HEK293 (cell line): Measurements from ENCODE around the gene WDR91.

ENCODE experiments used
- CTCF ChIA-PET: fragments of 350-600 bp; formaldehyde crosslinking; extraction: SDS; loops from one replicate; lab custom pipeline; 2021; ENCODE audit warnings: antibody characterized with exemption; lab: Yijun Ruan, JAX
- POLR2A ChIA-PET: fragments of 300-600 bp; formaldehyde crosslinking; extraction: SDS; loops from one replicate; lab custom pipeline; 2020; ENCODE audit warnings: antibody characterized with exemption, inconsistent platforms; lab: Yijun Ruan, JAX
- H3K27ac ChIP-seq: fragments of 200-500 bp; sonication (Bioruptor generic); 2 replicates; pipeline ENCODE4 v1.5.1; 2014; ENCODE audit warnings: low read depth, low read length, control low read depth, inconsistent platforms; ENCODE audit errors: extremely low read depth
- H3K36me3 ChIP-seq, 2 experiments: fragments of 200-500 bp in 1 of 2; sonication (Bioruptor generic) in 1 of 2; 1 replicate in 1 of 2; 2 replicates in 1 of 2; pipeline ENCODE4 v1.5.1; 2014 to 2017; ENCODE audit warnings: inconsistent platforms in 2 of 2, low read length in 2 of 2; ENCODE audit not compliant: control insufficient read depth in 2 of 2, insufficient read depth in 1 of 2
- H3K4me1 ChIP-seq: fragments of 200-500 bp; sonication (Bioruptor generic); 2 replicates; pipeline ENCODE4 v1.5.1; 2014; ENCODE audit warnings: mild to moderate bottlenecking, low read length, inconsistent platforms; ENCODE audit not compliant: control insufficient read depth, insufficient read depth
- H3K4me3 ChIP-seq: 2 replicates; pipeline ENCODE4 v1.5.1; 2011; ENCODE audit warnings: low read depth, mild to moderate bottlenecking, control low read depth, low read length, moderate library complexity
- H3K9me3 ChIP-seq: fragments of 200-500 bp; sonication (Bioruptor generic); 2 replicates; pipeline ENCODE4 v1.5.1; 2014; ENCODE audit warnings: low read depth, low read length, inconsistent platforms; ENCODE audit not compliant: control insufficient read depth, insufficient read depth
- BCL11B ChIP-seq: fragments of 450-650 bp; formaldehyde crosslinking; IDR thresholded peaks from 2 replicates; pipeline ENCODE4 v1.5.1; 2016; ENCODE audit warnings: low read depth, missing biosample characterization, missing genetic modification characterization
- KLF7 ChIP-seq: fragments of 450-650 bp; formaldehyde crosslinking; IDR thresholded peaks from 2 replicates; pipeline ENCODE4 v1.5.1; 2016; ENCODE audit warnings: missing biosample characterization, missing genetic modification characterization, borderline replicate concordance
- RBAK ChIP-seq: fragments of 450-650 bp; formaldehyde crosslinking; IDR thresholded peaks from 2 replicates; pipeline ENCODE4 v1.5.1; 2016; ENCODE audit warnings: missing biosample characterization, missing genetic modification characterization
- SCRT1 ChIP-seq: fragments of 450-650 bp; formaldehyde crosslinking; IDR thresholded peaks from 2 replicates; pipeline ENCODE4 v1.5.1; 2016; ENCODE audit warnings: missing biosample characterization, missing genetic modification characterization, borderline replicate concordance
- SP2 ChIP-seq: fragments of 450-650 bp; formaldehyde crosslinking; IDR thresholded peaks from 2 replicates; pipeline ENCODE4 v1.5.1; 2016; ENCODE audit warnings: missing biosample characterization, missing genetic modification characterization
- ZBTB1 ChIP-seq: fragments of 450-650 bp; formaldehyde crosslinking; IDR thresholded peaks from 2 replicates; pipeline ENCODE4 v1.5.1; 2016; ENCODE audit warnings: missing biosample characterization, missing genetic modification characterization
- ZBTB48 ChIP-seq: fragments of 450-650 bp; formaldehyde crosslinking; IDR thresholded peaks from 2 replicates; pipeline ENCODE4 v1.5.1; 2016; ENCODE audit warnings: missing biosample characterization, missing genetic modification characterization
- ZFHX2 ChIP-seq: fragments of 450-650 bp; formaldehyde crosslinking; conservative IDR thresholded peaks from 2 replicates; pipeline ENCODE4 v1.5.1; 2016; ENCODE audit warnings: missing biosample characterization, missing genetic modification characterization
- ZFP69B ChIP-seq: fragments of 450-650 bp; formaldehyde crosslinking; IDR thresholded peaks from 2 replicates; pipeline ENCODE4 v1.5.1; 2016; ENCODE audit warnings: missing biosample characterization, missing genetic modification characterization
- ZNF132 ChIP-seq: fragments of 450-650 bp; formaldehyde crosslinking; IDR thresholded peaks from 2 replicates; pipeline ENCODE4 v1.5.1; 2017; ENCODE audit warnings: missing biosample characterization, missing genetic modification characterization, borderline replicate concordance
- ZNF16 ChIP-seq: fragments of 450-650 bp; formaldehyde crosslinking; IDR thresholded peaks from 2 replicates; pipeline ENCODE4 v1.5.1; 2016; ENCODE audit warnings: low read depth, missing biosample characterization, missing genetic modification characterization
- ZNF184 ChIP-seq: fragments of 450-650 bp; IDR thresholded peaks from 2 replicates; pipeline ENCODE4 v1.5.1; 2018; ENCODE audit warnings: missing biosample characterization, mild to moderate bottlenecking, missing genetic modification characterization
- ZNF221 ChIP-seq: fragments of 450-650 bp; formaldehyde crosslinking; IDR thresholded peaks from 2 replicates; pipeline ENCODE4 v1.5.1; 2017; ENCODE audit warnings: missing biosample characterization, missing genetic modification characterization, borderline replicate concordance
- ZNF391 ChIP-seq: fragments of 450-650 bp; formaldehyde crosslinking; IDR thresholded peaks from 2 replicates; pipeline ENCODE4 v1.5.1; 2016; ENCODE audit warnings: low read depth, missing biosample characterization, missing genetic modification characterization, borderline replicate concordance
- ZNF394 ChIP-seq: fragments of 450-650 bp; formaldehyde crosslinking; IDR thresholded peaks from 2 replicates; pipeline ENCODE4 v1.5.1; 2016; ENCODE audit warnings: missing biosample characterization, missing genetic modification characterization, mild to moderate bottlenecking, moderate library complexity, borderline replicate concordance
- ZNF423 ChIP-seq: fragments of 450-650 bp; formaldehyde crosslinking; IDR thresholded peaks from 2 replicates; pipeline ENCODE4 v1.5.1; 2016; ENCODE audit warnings: missing biosample characterization, missing genetic modification characterization
- ZNF544 ChIP-seq: fragments of 450-650 bp; formaldehyde crosslinking; IDR thresholded peaks from 2 replicates; pipeline ENCODE4 v1.5.0; 2017; ENCODE audit warnings: missing biosample characterization, missing genetic modification characterization
- ZNF558 ChIP-seq: fragments of 450-650 bp; formaldehyde crosslinking; IDR thresholded peaks from 2 replicates; pipeline ENCODE4 v1.5.1; 2016; ENCODE audit warnings: missing biosample characterization, missing genetic modification characterization
- ZNF571 ChIP-seq: fragments of 450-650 bp; formaldehyde crosslinking; IDR thresholded peaks from 2 replicates; pipeline ENCODE4 v1.5.0; 2017; ENCODE audit warnings: missing biosample characterization, missing genetic modification characterization
- ZNF626 ChIP-seq: fragments of 450-650 bp; sonication (Bioruptor Pico); formaldehyde crosslinking; IDR thresholded peaks from 2 replicates; pipeline ENCODE4 v1.5.1; 2018; ENCODE audit warnings: missing biosample characterization, missing genetic modification characterization, inconsistent platforms
- ZNF629 ChIP-seq: fragments of 450-650 bp; formaldehyde crosslinking; IDR thresholded peaks from 2 replicates; pipeline ENCODE4 v1.5.1; 2017; ENCODE audit warnings: missing biosample characterization, missing genetic modification characterization
- ZNF660 ChIP-seq: fragments of 450-650 bp; IDR thresholded peaks from 2 replicates; pipeline ENCODE4 v1.5.1; 2018; ENCODE audit warnings: missing biosample characterization, mild to moderate bottlenecking, missing genetic modification characterization
- ZNF707 ChIP-seq: fragments of 450-650 bp; formaldehyde crosslinking; IDR thresholded peaks from 2 replicates; pipeline ENCODE4 v1.5.1; 2016; ENCODE audit warnings: missing biosample characterization, missing genetic modification characterization
- ZNF768 ChIP-seq: fragments of 450-650 bp; formaldehyde crosslinking; IDR thresholded peaks from 2 replicates; pipeline ENCODE4 v1.5.1; 2018; ENCODE audit warnings: missing biosample characterization, mild to moderate bottlenecking, missing genetic modification characterization
- ZSCAN16 ChIP-seq: fragments of 450-650 bp; formaldehyde crosslinking; IDR thresholded peaks from 2 replicates; pipeline ENCODE4 v1.5.1; 2016; ENCODE audit warnings: missing biosample characterization, missing genetic modification characterization
- TF ChIP-seq, protein P1 (sequence below): fragments of 450-650 bp; formaldehyde crosslinking; IDR thresholded peaks from 2 replicates; pipeline ENCODE4 v1.5.1; 2016; ENCODE audit warnings: missing biosample characterization, missing genetic modification characterization
- TF ChIP-seq, protein P2 (sequence below): fragments of 450-650 bp; formaldehyde crosslinking; conservative IDR thresholded peaks from 2 replicates; pipeline ENCODE4 v1.5.1; 2016; ENCODE audit warnings: low read depth, missing biosample characterization, missing genetic modification characterization
- TF ChIP-seq, protein P3 (sequence below): fragments of 450-650 bp; formaldehyde crosslinking; IDR thresholded peaks from 2 replicates; pipeline ENCODE4 v1.5.1; 2016; ENCODE audit warnings: missing biosample characterization, missing genetic modification characterization
- TF ChIP-seq, protein P4 (sequence below): fragments of 450-650 bp; formaldehyde crosslinking; IDR thresholded peaks from 2 replicates; pipeline ENCODE4 v1.5.1; 2016; ENCODE audit warnings: missing biosample characterization, missing genetic modification characterization

WDR91 gene

DNA sequence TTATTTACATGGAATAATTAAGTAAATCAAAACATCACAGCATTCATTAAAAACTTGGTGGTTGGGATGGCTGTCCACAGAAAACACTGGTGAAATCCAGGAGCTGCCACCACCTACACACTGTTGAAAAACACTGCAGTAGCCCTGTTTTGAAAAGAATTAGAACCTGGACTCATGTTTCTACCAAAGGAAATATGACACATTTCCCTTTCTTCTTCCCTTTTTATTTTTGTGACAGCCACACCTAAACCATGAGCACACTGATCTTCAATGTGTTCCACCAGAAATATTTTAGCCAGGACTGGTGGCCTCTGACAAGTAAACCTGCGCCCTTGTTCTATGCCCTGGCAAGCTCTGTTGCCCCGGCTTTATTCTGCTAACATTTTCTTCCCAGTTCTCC is 60.2 kb downstream of the WDR91 start:
- ChIA-PET POLR2A (no interaction called here), CTCF (interaction anchor here (1.5 kb wide), 1 partner anchor 17 kb away, joined by 3 read pairs; no protein-coding TSS in a partner anchor)
- TF ChIP-seq RBAK (tag by site-specific recombination): no peak
- TF ChIP-seq ZNF626 (tag by site-specific recombination): no peak
- TF ChIP-seq ZNF132 (tag by site-specific recombination): no peak
- TF ChIP-seq ZNF221 (tag by site-specific recombination): no peak
- TF ChIP-seq ZNF768 (tag by site-specific recombination): no peak
- TF ChIP-seq ZFP69B: no peak
- no peak for TF ChIP-seq ZNF184
- TF ChIP-seq, protein P1, sequence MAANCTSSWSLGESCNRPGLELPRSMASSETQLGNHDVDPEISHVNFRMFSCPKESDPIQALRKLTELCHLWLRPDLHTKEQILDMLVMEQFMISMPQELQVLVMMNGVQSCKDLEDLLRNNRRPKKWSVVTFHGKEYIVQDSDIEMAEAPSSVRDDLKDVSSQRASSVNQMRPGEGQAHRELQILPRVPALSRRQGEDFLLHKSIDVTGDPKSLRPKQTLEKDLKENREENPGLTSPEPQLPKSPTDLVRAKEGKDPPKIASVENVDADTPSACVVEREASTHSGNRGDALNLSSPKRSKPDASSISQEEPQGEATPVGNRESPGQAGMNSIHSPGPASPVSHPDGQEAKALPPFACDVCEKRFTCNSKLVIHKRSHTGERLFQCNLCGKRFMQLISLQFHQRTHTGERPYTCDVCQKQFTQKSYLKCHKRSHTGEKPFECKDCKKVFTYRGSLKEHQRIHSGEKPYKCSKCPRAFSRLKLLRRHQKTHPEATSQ (tag by site-specific recombination): no peak
- TF ChIP-seq, protein P2, sequence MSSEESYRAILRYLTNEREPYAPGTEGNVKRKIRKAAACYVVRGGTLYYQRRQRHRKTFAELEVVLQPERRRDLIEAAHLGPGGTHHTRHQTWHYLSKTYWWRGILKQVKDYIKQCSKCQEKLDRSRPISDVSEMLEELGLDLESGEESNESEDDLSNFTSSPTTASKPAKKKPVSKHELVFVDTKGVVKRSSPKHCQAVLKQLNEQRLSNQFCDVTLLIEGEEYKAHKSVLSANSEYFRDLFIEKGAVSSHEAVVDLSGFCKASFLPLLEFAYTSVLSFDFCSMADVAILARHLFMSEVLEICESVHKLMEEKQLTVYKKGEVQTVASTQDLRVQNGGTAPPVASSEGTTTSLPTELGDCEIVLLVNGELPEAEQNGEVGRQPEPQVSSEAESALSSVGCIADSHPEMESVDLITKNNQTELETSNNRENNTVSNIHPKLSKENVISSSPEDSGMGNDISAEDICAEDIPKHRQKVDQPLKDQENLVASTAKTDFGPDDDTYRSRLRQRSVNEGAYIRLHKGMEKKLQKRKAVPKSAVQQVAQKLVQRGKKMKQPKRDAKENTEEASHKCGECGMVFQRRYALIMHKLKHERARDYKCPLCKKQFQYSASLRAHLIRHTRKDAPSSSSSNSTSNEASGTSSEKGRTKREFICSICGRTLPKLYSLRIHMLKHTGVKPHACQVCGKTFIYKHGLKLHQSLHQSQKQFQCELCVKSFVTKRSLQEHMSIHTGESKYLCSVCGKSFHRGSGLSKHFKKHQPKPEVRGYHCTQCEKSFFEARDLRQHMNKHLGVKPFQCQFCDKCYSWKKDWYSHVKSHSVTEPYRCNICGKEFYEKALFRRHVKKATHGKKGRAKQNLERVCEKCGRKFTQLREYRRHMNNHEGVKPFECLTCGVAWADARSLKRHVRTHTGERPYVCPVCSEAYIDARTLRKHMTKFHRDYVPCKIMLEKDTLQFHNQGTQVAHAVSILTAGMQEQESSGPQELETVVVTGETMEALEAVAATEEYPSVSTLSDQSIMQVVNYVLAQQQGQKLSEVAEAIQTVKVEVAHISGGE (tag by site-specific recombination): no peak
- TF ChIP-seq ZSCAN16 (tag by site-specific recombination): no peak
- TF ChIP-seq ZBTB1 (tag by site-specific recombination): no peak
- no peak for TF ChIP-seq ZBTB48 (tag by site-specific recombination)
- TF ChIP-seq ZFHX2: no peak
- TF ChIP-seq ZNF423 (tag by site-specific recombination): no peak
- no peak for TF ChIP-seq ZNF660 (tag by site-specific recombination)
- no peak for TF ChIP-seq BCL11B (tag by site-specific recombination)
- TF ChIP-seq ZNF391 (tag by site-specific recombination): no peak
- TF ChIP-seq, protein P3, sequence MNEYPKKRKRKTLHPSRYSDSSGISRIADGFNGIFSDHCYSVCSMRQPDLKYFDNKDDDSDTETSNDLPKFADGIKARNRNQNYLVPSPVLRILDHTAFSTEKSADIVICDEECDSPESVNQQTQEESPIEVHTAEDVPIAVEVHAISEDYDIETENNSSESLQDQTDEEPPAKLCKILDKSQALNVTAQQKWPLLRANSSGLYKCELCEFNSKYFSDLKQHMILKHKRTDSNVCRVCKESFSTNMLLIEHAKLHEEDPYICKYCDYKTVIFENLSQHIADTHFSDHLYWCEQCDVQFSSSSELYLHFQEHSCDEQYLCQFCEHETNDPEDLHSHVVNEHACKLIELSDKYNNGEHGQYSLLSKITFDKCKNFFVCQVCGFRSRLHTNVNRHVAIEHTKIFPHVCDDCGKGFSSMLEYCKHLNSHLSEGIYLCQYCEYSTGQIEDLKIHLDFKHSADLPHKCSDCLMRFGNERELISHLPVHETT: no peak
- TF ChIP-seq ZNF558 (tag by site-specific recombination): no peak
- TF ChIP-seq ZNF16 (tag by site-specific recombination): no peak
- no peaks in the 10 kb centered on the region for H3K4me1 ChIP-seq
- H3K9me3 ChIP-seq: no peaks in the 10 kb centered on the region
- H3K36me3 ChIP-seq: no peaks in the 10 kb centered on the region
- no peak overlapping the region for H3K27ac ChIP-seq
- no peak overlapping the region for H3K4me3 ChIP-seq

DNA sequence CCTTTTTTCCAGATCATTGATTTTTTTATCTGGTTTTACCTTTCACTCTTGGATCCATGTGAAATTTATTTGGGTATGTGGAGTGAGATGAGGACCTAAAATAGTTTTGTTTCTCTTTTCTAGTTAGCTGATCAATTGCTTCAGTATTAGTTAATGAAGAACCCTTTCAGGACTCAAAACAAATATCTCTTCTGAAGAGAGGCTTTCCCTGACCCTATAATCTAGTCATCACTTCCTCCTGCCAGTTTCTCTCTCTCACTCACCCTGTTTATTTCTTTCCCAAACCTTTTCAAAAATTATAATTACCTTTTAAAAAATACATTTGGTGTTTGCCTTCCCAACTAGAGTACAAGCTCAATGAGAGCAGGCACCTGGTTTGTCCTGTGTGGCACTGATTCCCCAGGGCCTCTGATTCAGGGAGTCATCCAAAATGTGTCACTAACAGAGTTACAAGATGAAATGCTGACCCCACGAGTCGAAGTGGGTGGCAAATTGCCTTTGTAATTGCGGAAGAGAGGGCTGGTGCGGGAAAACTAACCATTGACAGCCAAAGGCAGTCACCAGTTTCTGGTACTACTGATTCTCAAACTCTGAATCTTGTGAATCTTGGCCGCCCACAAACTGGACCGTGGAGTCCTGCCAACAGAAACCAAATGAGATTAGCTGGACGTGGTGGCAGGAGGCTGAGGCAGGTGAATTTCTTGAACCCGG is 61.1 kb downstream of the WDR91 start:
- Histone ChIP-seq H3K9me3 (no peaks in the 10 kb centered on the region), H3K4me3 (no peak overlapping the region), H3K4me1 (no peaks in the 10 kb centered on the region), H3K36me3 (no peaks in the 10 kb centered on the region), H3K27ac (no peak overlapping the region)
- ChIA-PET POLR2A (no interaction called here), CTCF (no interaction called here)
- TF ChIP-seq, protein P4, sequence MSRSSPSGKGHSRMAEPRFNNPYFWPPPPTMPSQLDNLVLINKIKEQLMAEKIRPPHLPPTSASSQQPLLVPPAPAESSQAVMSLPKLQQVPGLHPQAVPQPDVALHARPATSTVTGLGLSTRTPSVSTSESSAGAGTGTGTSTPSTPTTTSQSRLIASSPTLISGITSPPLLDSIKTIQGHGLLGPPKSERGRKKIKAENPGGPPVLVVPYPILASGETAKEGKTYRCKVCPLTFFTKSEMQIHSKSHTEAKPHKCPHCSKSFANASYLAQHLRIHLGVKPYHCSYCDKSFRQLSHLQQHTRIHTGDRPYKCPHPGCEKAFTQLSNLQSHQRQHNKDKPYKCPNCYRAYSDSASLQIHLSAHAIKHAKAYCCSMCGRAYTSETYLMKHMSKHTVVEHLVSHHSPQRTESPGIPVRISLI (tag by site-specific recombination): no peak
- TF ChIP-seq ZNF394 (tag by site-specific recombination) (no peak), ZNF558 (tag by site-specific recombination) (no peak), ZNF707 (tag by site-specific recombination) (no peak), ZNF629 (tag by site-specific recombination) (no peak), SP2 (tag by site-specific recombination) (no peak), ZNF544 (tag by site-specific recombination) (no peak), ZNF571 (tag by site-specific recombination) (no peak), KLF7 (tag by site-specific recombination) (no peak), SCRT1 (tag by site-specific recombination) (no peak)
